BLaER1 treated with 17β-estradiol and CSF1 and Interleukin-3, amounts not matched to agents 10 nM and 100 nM (cell line): ENCODE results near the gene SEMA5B.
A peak's percentile ranks its signal among the peaks of the same experiment; 100 is the strongest.

Experiments used
- H3K27ac ChIP-seq, 11 experiments: shearing (Covaris generic); formaldehyde crosslinking; 2 replicates each; pipeline ENCODE4 v1.8.1; 2022
- H3K27me3 ChIP-seq, 11 experiments: shearing (Covaris generic); formaldehyde crosslinking; 2 replicates each; pipeline ENCODE4 v1.8.1; 2022
- H3K36me3 ChIP-seq, 11 experiments: shearing (Covaris generic); formaldehyde crosslinking; 2 replicates each; pipeline ENCODE4 v1.8.1; 2022
- H3K4me1 ChIP-seq, 10 experiments: shearing (Covaris generic); formaldehyde crosslinking; 2 replicates each; pipeline ENCODE4 v1.8.1; 2022
- H3K4me2 ChIP-seq, 11 experiments: shearing (Covaris generic); formaldehyde crosslinking; 2 replicates each; pipeline ENCODE4 v1.8.1; 2022
- H3K4me3 ChIP-seq, 10 experiments: shearing (Covaris generic); formaldehyde crosslinking; 2 replicates each; pipeline ENCODE4 v1.8.1; 2022
- H3K9ac ChIP-seq, 11 experiments: shearing (Covaris generic); formaldehyde crosslinking; 2 replicates each; pipeline ENCODE4 v1.8.1; 2022
- H3K9me3 ChIP-seq, 11 experiments: shearing (Covaris generic); formaldehyde crosslinking; replicated peaks in 1 of 11; 2 replicates each; pipeline ENCODE4 v1.8.1; 2022
- H4K20me1 ChIP-seq, 11 experiments: shearing (Covaris generic); formaldehyde crosslinking; 2 replicates each; pipeline ENCODE4 v1.8.1; 2022
- Cebpa-rat ChIP-seq, 11 experiments: shearing (Covaris generic); IDR thresholded peaks; 2 replicates each; pipeline ENCODE4 v1.8.1; 2022

Gene SEMA5B

DNA sequence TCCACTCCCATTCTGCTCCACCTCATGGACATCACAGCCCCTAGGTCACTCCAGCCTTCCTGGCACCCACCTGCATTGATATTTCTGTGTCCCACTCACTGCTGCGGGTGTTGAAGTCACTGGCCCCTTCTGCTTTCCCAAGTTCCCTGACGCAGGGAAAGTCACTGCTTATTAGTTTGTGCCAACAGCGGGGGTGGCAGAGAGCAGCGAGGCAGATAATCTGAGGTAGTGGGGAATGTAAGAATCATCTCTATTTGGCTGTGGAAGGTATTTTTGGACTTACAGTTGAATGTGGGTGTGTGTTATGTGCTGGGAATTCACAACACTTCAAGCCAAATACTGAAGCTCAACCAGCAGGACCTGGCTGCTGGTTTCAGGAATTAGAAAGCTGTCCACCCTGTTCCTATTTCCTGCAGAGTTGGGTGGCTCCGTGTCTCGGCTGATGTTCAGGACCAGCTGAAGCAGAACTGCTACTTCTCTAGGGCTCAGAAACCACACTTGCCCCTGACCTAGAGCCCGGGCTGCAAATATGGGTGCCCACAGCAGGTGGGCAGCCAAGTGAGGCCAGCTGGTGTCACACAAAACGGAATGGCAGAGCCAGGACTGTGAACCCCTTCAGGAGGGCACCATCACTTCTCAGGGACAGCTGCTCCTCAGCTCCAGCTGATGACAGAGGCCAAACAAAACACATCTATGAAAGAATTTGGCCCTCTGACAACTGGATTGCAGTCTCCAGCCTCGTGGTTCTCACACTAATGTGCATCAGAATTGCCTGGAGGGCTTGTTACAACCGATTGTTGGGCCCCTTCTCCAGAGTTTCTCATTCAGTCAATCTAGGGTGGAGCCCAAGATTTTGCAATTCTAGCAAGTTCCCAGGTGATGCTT is 57.7 kb downstream of the SEMA5B start:
- Histone ChIP-seq H3K4me1 (peaks cover 9 to 44% (median 32%) of the 10 kb centered on the region in 10 experiments), H3K9ac (peak overlapping the region in 1 of 11 experiments; percentile 37; a peak in 1 of 22 replicates), H3K27me3 (0 out of 22 replicates have a peak, but pooled peaks cover 0 to 3% (median 0%) of the 10 kb centered on the region in 11 experiments), H3K27ac (no peak overlapping the region), H3K4me2 (peak overlapping the region in 10 of 11 experiments; percentile 20 to 72 (median 55); a peak in 18 of 22 replicates), H3K4me3 (no peak overlapping the region), H4K20me1 (peaks cover 0 to 3% (median 0%) of the 10 kb centered on the region in 11 experiments; a peak in 7 of 22 replicates), H3K9me3 (no peaks in the 10 kb centered on the region), H3K36me3 (no peaks in the 10 kb centered on the region)
- TF ChIP-seq Cebpa-rat (IDR thresholded peaks at IDR 0.05), result no peak

- H3K4me1 ChIP-seq, result peaks cover 0 to 27% (median 14%) of the 10 kb centered on the region in 10 experiments; a peak in 16 of 20 replicates
- no peak overlapping the region for H3K27ac ChIP-seq
- TF ChIP-seq Cebpa-rat (IDR thresholded peaks at IDR 0.05), result no peak
- H3K4me2 ChIP-seq, result no peak overlapping the region
- H4K20me1 ChIP-seq, result no peaks in the 10 kb centered on the region; a peak in 1 of 22 replicates
- H3K9me3 ChIP-seq, result no peaks in the 10 kb centered on the region
- H3K9ac ChIP-seq, result no peak overlapping the region
- no peak overlapping the region for H3K4me3 ChIP-seq
- 0 out of 22 replicates have a peak, but pooled peaks cover 0 to 3% (median 0%) of the 10 kb centered on the region in 11 experiments for H3K27me3 ChIP-seq
- H3K36me3 ChIP-seq, result no peaks in the 10 kb centered on the region
Measured at GRCh38 chr3:122967765-122968164, 59.8 kb downstream of the SEMA5B start.

- no peak for TF ChIP-seq Cebpa-rat (IDR thresholded peaks at IDR 0.05)
- H3K9me3 ChIP-seq, result no peaks in the 10 kb centered on the region
- no peaks in the 10 kb centered on the region for H3K36me3 ChIP-seq
- H4K20me1 ChIP-seq, result no peaks in the 10 kb centered on the region; a peak in 1 of 22 replicates
- H3K4me2 ChIP-seq, result no peak overlapping the region
- H3K4me3 ChIP-seq, result no peak overlapping the region
- peaks cover 0 to 27% (median 14%) of the 10 kb centered on the region in 10 experiments; a peak in 16 of 20 replicates for H3K4me1 ChIP-seq
- H3K9ac ChIP-seq, result no peak overlapping the region
- H3K27ac ChIP-seq, result no peak overlapping the region
- H3K27me3 ChIP-seq, result 0 out of 22 replicates have a peak, but pooled peaks cover 0 to 3% (median 0%) of the 10 kb centered on the region in 11 experiments
Measured at GRCh38 chr3:122967356-122967755, 60.2 kb downstream of the SEMA5B start.

- H3K4me3 ChIP-seq, result no peak overlapping the region
- peaks cover 0 to 27% (median 14%) of the 10 kb centered on the region in 10 experiments; a peak in 16 of 20 replicates for H3K4me1 ChIP-seq
- no peaks in the 10 kb centered on the region for H4K20me1 ChIP-seq
- peak overlapping the region in 3 of 11 experiments; percentile 19 to 36 (median 26); a peak in 2 of 22 replicates for H3K4me2 ChIP-seq
- H3K27ac ChIP-seq, result no peak overlapping the region
- no peak for TF ChIP-seq Cebpa-rat (IDR thresholded peaks at IDR 0.05)
- no peaks in the 10 kb centered on the region for H3K9me3 ChIP-seq
- no peaks in the 10 kb centered on the region for H3K27me3 ChIP-seq
- no peaks in the 10 kb centered on the region for H3K36me3 ChIP-seq
- no peak overlapping the region for H3K9ac ChIP-seq
Measured at GRCh38 chr3:122966045-122966444, 61.5 kb downstream of the SEMA5B start.

GRCh38 chr3:122964811-122965210 is 62.8 kb downstream of the SEMA5B start:
- Histone ChIP-seq H3K9ac (no peak overlapping the region), H3K36me3 (no peaks in the 10 kb centered on the region), H3K4me1 (peaks cover 0 to 18% (median 8%) of the 10 kb centered on the region in 10 experiments; a peak in 16 of 20 replicates), H3K9me3 (no peaks in the 10 kb centered on the region), H3K27ac (no peak overlapping the region), H3K27me3 (no peaks in the 10 kb centered on the region), H3K4me3 (no peak overlapping the region), H4K20me1 (no peaks in the 10 kb centered on the region), H3K4me2 (no peak overlapping the region; a peak in 1 of 22 replicates)
- no peak for TF ChIP-seq Cebpa-rat (IDR thresholded peaks at IDR 0.05)

GRCh38 chr3:122962149-122962548 is 65.4 kb downstream of the SEMA5B start:
- no peak overlapping the region for H3K27ac ChIP-seq

GRCh38 chr3:122961146-122961545 is 66.4 kb downstream of the SEMA5B start:
- H3K9me3 ChIP-seq, result no peaks in the 10 kb centered on the region
- no peak overlapping the region for H3K4me3 ChIP-seq
- no peaks in the 10 kb centered on the region for H3K36me3 ChIP-seq
- no peak overlapping the region for H3K27ac ChIP-seq
- H4K20me1 ChIP-seq, result 0 out of 22 replicates have a peak, but pooled peaks cover 0 to 5% (median 0%) of the 10 kb centered on the region in 11 experiments
- peaks cover 0 to 5% (median 0%) of the 10 kb centered on the region in 10 experiments; a peak in 3 of 20 replicates for H3K4me1 ChIP-seq
- H3K9ac ChIP-seq, result no peak overlapping the region
- no peaks in the 10 kb centered on the region for H3K27me3 ChIP-seq
- H3K4me2 ChIP-seq, result no peak overlapping the region
- no peak for TF ChIP-seq Cebpa-rat (IDR thresholded peaks at IDR 0.05)

More at GRCh38 chr3:122962149-122962548, 65.4 kb downstream of the SEMA5B start:
- Histone ChIP-seq H3K9me3 (no peaks in the 10 kb centered on the region), H3K36me3 (no peaks in the 10 kb centered on the region), H4K20me1 (0 out of 22 replicates have a peak, but pooled peaks cover 0 to 3% (median 0%) of the 10 kb centered on the region in 11 experiments), H3K4me1 (peaks cover 0 to 7% (median 0%) of the 10 kb centered on the region in 10 experiments; a peak in 3 of 20 replicates), H3K4me3 (no peak overlapping the region), H3K4me2 (no peak overlapping the region), H3K27me3 (no peaks in the 10 kb centered on the region), H3K9ac (no peak overlapping the region)
- no peak for TF ChIP-seq Cebpa-rat (IDR thresholded peaks at IDR 0.05)

DNA sequence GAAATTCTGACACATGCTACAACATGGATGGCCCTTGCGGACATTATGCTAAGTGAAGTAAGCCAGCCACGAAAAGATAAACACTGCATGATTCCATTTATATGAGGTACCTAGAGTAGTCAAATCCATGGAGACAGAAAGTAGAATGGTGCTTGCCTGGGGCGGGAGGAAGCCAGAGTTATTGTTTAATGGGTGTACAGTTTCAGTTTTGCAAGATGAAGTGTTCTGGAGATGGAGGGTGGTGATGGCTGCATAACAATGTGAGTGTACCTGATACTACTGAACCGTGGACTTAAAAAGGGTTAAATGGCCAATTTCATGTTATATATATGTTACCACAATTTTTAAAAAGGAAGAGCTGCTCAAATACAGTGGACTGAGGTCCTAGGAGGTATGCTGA is 66.9 kb downstream of the SEMA5B start:
- Histone ChIP-seq H3K9me3 (no peaks in the 10 kb centered on the region), H3K4me3 (no peak overlapping the region), H3K9ac (no peak overlapping the region), H3K4me1 (no peaks in the 10 kb centered on the region; a peak in 1 of 20 replicates), H3K27me3 (no peaks in the 10 kb centered on the region), H3K36me3 (no peaks in the 10 kb centered on the region), H4K20me1 (0 out of 22 replicates have a peak, but pooled peaks cover 0 to 5% (median 0%) of the 10 kb centered on the region in 11 experiments), H3K4me2 (no peak overlapping the region), H3K27ac (no peak overlapping the region)
- no peak for TF ChIP-seq Cebpa-rat (IDR thresholded peaks at IDR 0.05)

GRCh38 chr3:122959339-122959738 is 68.2 kb downstream of the SEMA5B start:
- Histone ChIP-seq H3K4me3 (no peak overlapping the region), H3K27ac (no peak overlapping the region), H3K9me3 (no peaks in the 10 kb centered on the region), H3K9ac (no peak overlapping the region), H3K4me1 (no peaks in the 10 kb centered on the region; a peak in 1 of 20 replicates), H4K20me1 (0 out of 22 replicates have a peak, but pooled peaks cover 0 to 5% (median 0%) of the 10 kb centered on the region in 11 experiments), H3K36me3 (no peaks in the 10 kb centered on the region), H3K4me2 (no peak overlapping the region), H3K27me3 (no peaks in the 10 kb centered on the region)
- TF ChIP-seq Cebpa-rat (IDR thresholded peaks at IDR 0.05), result no peak
